ENCODE measurements around the gene DNER.

- TF ChIP-seq CTCF (IDR thresholded peaks at IDR 0.05), result no peak
- TF ChIP-seq POLR2A (IDR thresholded peaks at IDR 0.05), result no peak
Measured at GRCh38 chr2:229403296-229403695, 311.1 kb downstream of the DNER start.
